Measurements from ENCODE around the gene FYN.

The FYN gene

GRCh38 chr6:111633822-111634221 is 239.4 kb downstream of the FYN start:
- CTCF ChIA-PET = no interaction called here
- TF ChIP-seq FOXK2 (IDR thresholded peaks at IDR 0.05) = no peak
- TF ChIP-seq CTBP1 (IDR thresholded peaks at IDR 0.05; ENCODE audit: borderline replicate concordance) = no peak
- TF ChIP-seq ZNF384 (IDR thresholded peaks at IDR 0.05) = no peak
- no peak for TF ChIP-seq ELF4 (IDR thresholded peaks at IDR 0.05)
- TF ChIP-seq BHLHE40 (IDR thresholded peaks at IDR 0.05; ENCODE audit: borderline replicate concordance) = no peak
- no peak for TF ChIP-seq LEF1 (IDR thresholded peaks at IDR 0.05; ENCODE audit: borderline replicate concordance)
- no peak for TF ChIP-seq NFRKB (IDR thresholded peaks at IDR 0.05)
- TF ChIP-seq ARNT (IDR thresholded peaks at IDR 0.05) = no peak
- TF ChIP-seq L3MBTL2 (conservative IDR thresholded peaks at IDR 0.05) = no peak
- TF ChIP-seq SUZ12 (IDR thresholded peaks at IDR 0.05) = no peak
- TF ChIP-seq FOXA1 (IDR thresholded peaks at IDR 0.05) = no peak
- TF ChIP-seq HDGF (IDR thresholded peaks at IDR 0.05; ENCODE audit: borderline replicate concordance) = no peak
- TF ChIP-seq FOXM1 (IDR thresholded peaks at IDR 0.05; ENCODE audit: borderline replicate concordance) = no peak
- TF ChIP-seq SP1 (IDR thresholded peaks at IDR 0.05) = no peak
- POLR2A ChIA-PET = no interaction called here

GRCh38 chr6:111632468-111633247 is 240.6 kb downstream of the FYN start:
- POLR2A ChIA-PET = no interaction called here
- DNase-seq (ENCODE audit: extremely low spot score) = no peak
- no peak for TF ChIP-seq FOXM1 (IDR thresholded peaks at IDR 0.05; ENCODE audit: borderline replicate concordance)
- no peak for TF ChIP-seq BHLHE40 (IDR thresholded peaks at IDR 0.05; ENCODE audit: borderline replicate concordance)
- no peak for TF ChIP-seq FOXA1 (IDR thresholded peaks at IDR 0.05)
- TF ChIP-seq ZNF384 (IDR thresholded peaks at IDR 0.05) = no peak
- TF ChIP-seq SP1 (IDR thresholded peaks at IDR 0.05) = no peak
- TF ChIP-seq L3MBTL2 (conservative IDR thresholded peaks at IDR 0.05) = no peak
- TF ChIP-seq FOXK2 (IDR thresholded peaks at IDR 0.05) = no peak
- TF ChIP-seq ELF4 (IDR thresholded peaks at IDR 0.05) = no peak
- no peak for TF ChIP-seq PKNOX1 (IDR thresholded peaks at IDR 0.05)
- no peak for TF ChIP-seq TARDBP (IDR thresholded peaks at IDR 0.05)
- TF ChIP-seq CTBP1 (IDR thresholded peaks at IDR 0.05; ENCODE audit: borderline replicate concordance) = no peak
- TF ChIP-seq HDGF (IDR thresholded peaks at IDR 0.05; ENCODE audit: borderline replicate concordance) = no peak
- CTCF ChIA-PET = interaction anchor here (0.7 to 1.5 kb wide), 2 partner anchors 10 to 374 kb away, joined by 3 to 5 read pairs; no protein-coding TSS in a partner anchor

More at GRCh38 chr6:111633822-111634221, 239.4 kb downstream of the FYN start:
- DNase-seq (ENCODE audit: extremely low spot score) = no peak

GRCh38 chr6:111631903-111632460 is 241.3 kb downstream of the FYN start:
- DNase-seq (ENCODE audit: extremely low spot score) = no peak
- ChIA-PET CTCF (interaction anchor here (1.5 kb wide), 1 partner anchor 10 kb away, joined by 3 read pairs; no protein-coding TSS in a partner anchor), POLR2A (interaction anchor here (0.5 to 1.0 kb wide), 2 partner anchors 27 to 149 kb away, joined by 3 read pairs; partner anchors contain the start of gene REV3L)
- TF ChIP-seq NFRKB (IDR thresholded peaks at IDR 0.05) = no peak
- no peak for TF ChIP-seq TARDBP (IDR thresholded peaks at IDR 0.05)
- peak; percentile 86 for TF ChIP-seq PKNOX1 (IDR thresholded peaks at IDR 0.05)
- no peak for TF ChIP-seq LEF1 (IDR thresholded peaks at IDR 0.05; ENCODE audit: borderline replicate concordance)
- TF ChIP-seq SUZ12 (IDR thresholded peaks at IDR 0.05) = no peak
- TF ChIP-seq ARNT (IDR thresholded peaks at IDR 0.05) = no peak
- no peak for TF ChIP-seq FOXM1 (IDR thresholded peaks at IDR 0.05; ENCODE audit: borderline replicate concordance)
- TF ChIP-seq ZNF384 (IDR thresholded peaks at IDR 0.05) = no peak

GRCh38 chr6:111631018-111631417 is 242.2 kb downstream of the FYN start:
- ChIA-PET CTCF (interaction anchor here (1.5 kb wide), 1 partner anchor 11 kb away, joined by 3 read pairs; no protein-coding TSS in a partner anchor), POLR2A (interaction anchor here (1.0 kb wide), 1 partner anchor 26 kb away, joined by 3 read pairs; no protein-coding TSS in a partner anchor)
- TF ChIP-seq PKNOX1 (IDR thresholded peaks at IDR 0.05) (peak; percentile 84), SUZ12 (IDR thresholded peaks at IDR 0.05) (no peak)

GRCh38 chr6:111628142-111628850 is 245.0 kb downstream of the FYN start:
- ChIA-PET POLR2A (interaction anchor here (2.0 kb wide), 1 partner anchor 23 kb away, joined by 8 read pairs; the partner anchor contains the start of gene TRAF3IP2), CTCF (no interaction called here)
- no peak for TF ChIP-seq FOXA1 (IDR thresholded peaks at IDR 0.05)
- TF ChIP-seq NFRKB (IDR thresholded peaks at IDR 0.05) = no peak
- DNase-seq (ENCODE audit: extremely low spot score) = no peak

More at GRCh38 chr6:111631018-111631417, 242.2 kb downstream of the FYN start:
- DNase-seq (ENCODE audit: extremely low spot score) = no peak

GRCh38 chr6:111626441-111626840 is 246.8 kb downstream of the FYN start:
- no peak for DNase-seq (ENCODE audit: extremely low spot score)
- ChIA-PET POLR2A (no interaction called here), CTCF (no interaction called here)
- no peak for TF ChIP-seq BHLHE40 (IDR thresholded peaks at IDR 0.05; ENCODE audit: borderline replicate concordance)
- TF ChIP-seq TARDBP (IDR thresholded peaks at IDR 0.05) = no peak
- TF ChIP-seq ARNT (IDR thresholded peaks at IDR 0.05) = no peak
